Measurements from ENCODE around the gene DIPK2A. TPM values are rescaled to one million over a fixed set of nuclear protein-coding genes. Genes with fewer than 3 reads are reported as not detected.

The DIPK2A gene
- total and polyA plus RNA-seq, 2 donors (not counting 3 experiments of a cell fraction or from before 2014, with no cell fraction given), result 18.9 to 43.0 TPM

GRCh38 chr3:144018776-144019175, 47.2 kb downstream of the DIPK2A start:
- Histone ChIP-seq H3K9me3 (replicated peaks; ENCODE audit: control insufficient read depth, insufficient read depth, low read length) (no peaks in the 10 kb centered on the region), H4K20me1 (replicated peaks; ENCODE audit: control insufficient read depth, extremely low read depth, insufficient read depth, low read length) (no peaks in the 10 kb centered on the region), H3K9me1 (replicated peaks; ENCODE audit: control insufficient read depth, extremely low read depth, insufficient read depth, low read length) (no peaks in the 10 kb centered on the region), H3K4me2 (ENCODE audit: insufficient read depth, low read length) (no peak overlapping the region), H3K4me1 (ENCODE audit: control insufficient read depth, extremely low read depth, insufficient read depth, low read length) (no peaks in the 10 kb centered on the region), H3K27ac (ENCODE audit: insufficient read depth, low read depth, low read length) (no peak overlapping the region), H3K79me2 (ENCODE audit: control insufficient read depth, insufficient read depth, low read length) (no peaks in the 10 kb centered on the region), H3K36me3 (ENCODE audit: control insufficient read depth in 2 of 2, extremely low read depth in 1 of 2, insufficient read depth in 2 of 2, low read length in 2 of 2) (no peaks in the 10 kb centered on the region), H3K9ac (replicated peaks; ENCODE audit: extremely low read depth, insufficient read depth, low read length) (no peak overlapping the region), H3K4me3 (replicated peaks in 1 of 3; ENCODE audit: insufficient read depth in 1 of 3, low read depth in 1 of 3, low read length in 3 of 3) (no peak overlapping the region), H3K27me3 (ENCODE audit: control insufficient read depth in 2 of 2, insufficient read depth in 2 of 2, low read length in 2 of 2) (no peaks in the 10 kb centered on the region), H2AFZ (ENCODE audit: low read depth, low read length) (no peak overlapping the region)
- ChIA-PET CTCF (no interaction called here), POLR2A (no interaction called here)
- TF ChIP-seq MYC (IDR thresholded peaks at IDR 0.05; ENCODE audit: low read depth, low read length) (no peak), FOS (IDR thresholded peaks at IDR 0.05; ENCODE audit: borderline replicate concordance, insufficient read depth, low read length) (no peak), GATA2 (IDR thresholded peaks at IDR 0.05; ENCODE audit: insufficient read depth, insufficient read length, low read depth, low read length) (no peak), POLR2A (IDR thresholded peaks at IDR 0.05; ENCODE audit: low read depth, low read length) (no peak), MAX (IDR thresholded peaks at IDR 0.05; ENCODE audit: insufficient read depth, insufficient read length) (no peak), JUN (IDR thresholded peaks at IDR 0.05; ENCODE audit: borderline replicate concordance, insufficient read depth, insufficient read length, low read depth) (no peak), EZH2 (IDR thresholded peaks at IDR 0.05; ENCODE audit: borderline replicate concordance, low read depth, low read length, severe bottlenecking) (no peak), POLR2AphosphoS5 (IDR thresholded peaks at IDR 0.05; ENCODE audit: insufficient read depth, low read depth, low read length) (no peak)
- TF ChIP-seq, protein P1, sequence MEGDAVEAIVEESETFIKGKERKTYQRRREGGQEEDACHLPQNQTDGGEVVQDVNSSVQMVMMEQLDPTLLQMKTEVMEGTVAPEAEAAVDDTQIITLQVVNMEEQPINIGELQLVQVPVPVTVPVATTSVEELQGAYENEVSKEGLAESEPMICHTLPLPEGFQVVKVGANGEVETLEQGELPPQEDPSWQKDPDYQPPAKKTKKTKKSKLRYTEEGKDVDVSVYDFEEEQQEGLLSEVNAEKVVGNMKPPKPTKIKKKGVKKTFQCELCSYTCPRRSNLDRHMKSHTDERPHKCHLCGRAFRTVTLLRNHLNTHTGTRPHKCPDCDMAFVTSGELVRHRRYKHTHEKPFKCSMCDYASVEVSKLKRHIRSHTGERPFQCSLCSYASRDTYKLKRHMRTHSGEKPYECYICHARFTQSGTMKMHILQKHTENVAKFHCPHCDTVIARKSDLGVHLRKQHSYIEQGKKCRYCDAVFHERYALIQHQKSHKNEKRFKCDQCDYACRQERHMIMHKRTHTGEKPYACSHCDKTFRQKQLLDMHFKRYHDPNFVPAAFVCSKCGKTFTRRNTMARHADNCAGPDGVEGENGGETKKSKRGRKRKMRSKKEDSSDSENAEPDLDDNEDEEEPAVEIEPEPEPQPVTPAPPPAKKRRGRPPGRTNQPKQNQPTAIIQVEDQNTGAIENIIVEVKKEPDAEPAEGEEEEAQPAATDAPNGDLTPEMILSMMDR (IDR thresholded peaks at IDR 0.05; ENCODE audit: extremely low read depth in 1 of 2, insufficient read depth in 1 of 2, low read depth in 1 of 2, low read length in 2 of 2), result no peak
- intact Hi-C loops (cut with micrococcal nuclease), result no loop called here
- FAIRE-seq (no peak), DNase-seq (ENCODE audit: low read depth, low spot score) (no peak)
- BruUV-seq (replicated peaks), result no TSS peak
- dilution Hi-C loops (cut with MboI; ENCODE audit: extremely low pct_ligation_motif_present, low sequenced_read_pairs), result no loop called here

Other genes with a start within 250 kb of the DIPK2A start
- gene SLC9A9, start 123.4 kb upstream of the DIPK2A start, total RNA-seq, result 1.3 and 1.5 TPM in 2 replicates
- gene SLC9A9, start 123.4 kb upstream of the DIPK2A start, polyA plus RNA-seq, result 1.8 TPM in 2 replicates